Smooth muscle cell (in vitro differentiated cells): ENCODE data around the gene CLEC4A. TPM values are rescaled to one million over a fixed set of nuclear protein-coding genes. Genes with fewer than 3 reads are reported as not detected.
"Not testable (repeated sequence)": the region's sequence is repeated elsewhere in the genome, so short reads cannot be mapped to it uniquely, and the experiment has no call there.

Experiments used
- DNase-seq: peaks from one replicate; lab custom pipeline; 2025; ENCODE audit not compliant: unreplicated experiment; lab: John Stamatoyannopoulos, UW
- H2AFZ ChIP-seq: fragments of 200-600 bp; sonication (generic); 2 replicates; pipeline ENCODE4 v1.6.0; 2016; ENCODE audit warnings: antibody characterized with exemption, low read depth, mild to moderate bottlenecking
- H3F3A ChIP-seq: fragments of 200-600 bp; sonication (generic); 2 replicates; pipeline ENCODE4 v1.6.0; 2017; ENCODE audit warnings: antibody characterized with exemption, low read depth
- H3K27ac ChIP-seq: fragments of 200-600 bp; sonication (generic); 2 replicates; pipeline ENCODE4 v1.5.1; 2016; ENCODE audit warnings: low read depth, mild to moderate bottlenecking
- H3K27me3 ChIP-seq: fragments of 200-600 bp; sonication (generic); 2 replicates; pipeline ENCODE4 v1.6.1; 2016; ENCODE audit warnings: low read depth, mild to moderate bottlenecking
- H3K36me3 ChIP-seq: fragments of 200-600 bp; sonication (generic); 2 replicates; pipeline ENCODE4 v1.5.1; 2016; ENCODE audit warnings: low read depth
- H3K4me1 ChIP-seq: fragments of 200-600 bp; sonication (generic); 2 replicates; pipeline ENCODE4 v1.5.1; 2016; ENCODE audit warnings: low read depth
- H3K4me2 ChIP-seq: fragments of 200-600 bp; sonication (generic); 2 replicates; pipeline ENCODE4 v1.6.0; 2016; ENCODE audit warnings: mild to moderate bottlenecking
- H3K4me3 ChIP-seq: fragments of 200-600 bp; sonication (generic); 2 replicates; pipeline ENCODE4 v1.5.1; 2016; ENCODE audit warnings: mild to moderate bottlenecking
- H3K79me2 ChIP-seq: fragments of 200-600 bp; sonication (generic); 2 replicates; pipeline ENCODE4 v1.6.0; 2016; ENCODE audit warnings: low read depth, mild to moderate bottlenecking
- H3K9ac ChIP-seq: fragments of 200-600 bp; sonication (generic); 2 replicates; pipeline ENCODE4 v1.6.0; 2016; ENCODE audit warnings: low read depth
- H3K9me3 ChIP-seq: fragments of 200-600 bp; sonication (generic); replicated peaks from 2 replicates; pipeline ENCODE4 v1.5.1; 2016; ENCODE audit warnings: low read depth
- H4K20me1 ChIP-seq: fragments of 200-600 bp; sonication (generic); 2 replicates; pipeline ENCODE4 v1.6.0; 2016; ENCODE audit warnings: low read depth
- CTCF ChIP-seq: fragments of 200-600 bp; sonication (generic); IDR thresholded peaks from 2 replicates; pipeline ENCODE4 v1.5.1; 2017; ENCODE audit warnings: borderline replicate concordance, mild to moderate bottlenecking, antibody characterized with exemption; ENCODE audit not compliant: insufficient read depth, poor library complexity, severe bottlenecking
- WGBS: methylation state at CpG from one replicate; pipeline ENCODE4 v1.1.7; 2016; ENCODE audit warnings: low lambda C conversion rate; 5-methylcytosine and 5-hydroxymethylcytosine counted together
- polyA plus RNA-seq: library from polyadenylated mRNA; unstranded; fragments of >200 nt; fragmentation: Nextera tagmentation; extraction: Ambion mirVana; gene quantifications from 2 replicates; pipeline ENCODE4 v1.2.1, GENCODE V29; 2016
- total RNA-seq: library from RNA; depleted of rRNA; stranded (reverse); fragments of >200 nt; gene quantifications from 2 replicates; pipeline ENCODE4 v1.2.3, GENCODE V29; 2014

The CLEC4A gene
- total and polyA plus RNA-seq, 2 experiments from 2014 or later = 0.27 to 1.2 TPM

DNA sequence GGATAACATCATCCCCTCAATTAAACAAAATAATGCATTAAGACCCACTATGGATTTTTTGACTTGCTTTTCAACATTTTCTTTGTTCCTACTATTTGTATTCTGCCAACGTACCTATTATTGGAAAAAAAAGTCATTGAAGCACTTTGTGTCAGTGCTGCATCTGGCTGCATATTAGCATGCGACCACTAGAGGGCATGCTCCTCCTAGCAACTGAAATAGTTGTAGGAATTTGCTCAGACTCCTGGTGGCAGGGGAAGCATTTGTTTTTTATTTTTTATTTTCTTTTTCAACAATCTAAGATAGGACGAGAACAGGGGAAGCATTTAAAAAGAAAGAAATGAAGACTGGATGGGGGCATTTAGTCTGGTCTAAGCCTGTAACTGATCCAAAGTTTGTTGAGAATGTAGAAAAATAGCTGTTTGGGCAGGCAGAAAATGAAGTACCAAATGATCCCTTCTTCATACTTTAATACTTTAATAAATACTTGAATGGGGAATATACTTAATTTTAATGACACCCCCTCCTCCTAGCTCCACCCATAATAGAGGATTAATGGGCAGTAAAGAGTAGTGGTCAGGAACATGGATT lies 14.5 kb upstream of the CLEC4A start:
- Histone ChIP-seq H4K20me1 (no peaks in the 10 kb centered on the region), H3K36me3 (peaks cover 4% of the 10 kb centered on the region), H3K79me2 (no peaks in the 10 kb centered on the region), H2AFZ (peak overlapping the region; percentile 76), H3K4me1 (no peaks in the 10 kb centered on the region), H3K9ac (no peak overlapping the region), H3K4me2 (peak overlapping the region; percentile 34), H3K4me3 (no peak overlapping the region), H3K27me3 (no peaks in the 10 kb centered on the region), H3K27ac (no peak overlapping the region), H3K9me3 (peaks cover 4% of the 10 kb centered on the region), H3F3A (no peaks in the 10 kb centered on the region)
- TF ChIP-seq CTCF = peak; percentile 100
- DNase-seq = peak; percentile 16
- WGBS = 16% methylated on average over 3 of the region's 3 CpGs

- H3K4me2 ChIP-seq, H3K79me2 ChIP-seq, H3K9ac ChIP-seq, H3K27ac ChIP-seq, H3F3A ChIP-seq, H3K9me3 ChIP-seq, H3K36me3 ChIP-seq, H4K20me1 ChIP-seq, H2AFZ ChIP-seq, H3K4me3 ChIP-seq, H3K27me3 ChIP-seq, DNase-seq, H3K4me1 ChIP-seq: not testable (repeated sequence)
- 95% methylated on average over 4 of the region's 4 CpGs for WGBS
Measured at GRCh38 chr12:8113117-8113516, 10.3 kb upstream of the CLEC4A start.

- Histone ChIP-seq H3K27ac (no peak overlapping the region), H3K4me2 (no peak overlapping the region), H3K4me1 (no peaks in the 10 kb centered on the region), H3K9ac (no peak overlapping the region), H3K27me3 (no peaks in the 10 kb centered on the region), H3K9me3 (no peaks in the 10 kb centered on the region), H4K20me1 (no peaks in the 10 kb centered on the region), H2AFZ (no peak overlapping the region), H3F3A (no peaks in the 10 kb centered on the region), H3K79me2 (no peaks in the 10 kb centered on the region), H3K36me3 (no peaks in the 10 kb centered on the region), H3K4me3 (no peak overlapping the region)
- no peak for DNase-seq
- 86% methylated on average over 4 of the region's 4 CpGs for WGBS
- no peak for TF ChIP-seq CTCF
Measured at GRCh38 chr12:8120072-8120713, 3.2 kb upstream of the CLEC4A start.

- WGBS = 72% methylated on average over 4 of the region's 4 CpGs
- Histone ChIP-seq H3K9ac (no peak overlapping the region), H3K79me2 (no peaks in the 10 kb centered on the region), H3K4me1 (no peaks in the 10 kb centered on the region), H2AFZ (no peak overlapping the region), H3K27ac (no peak overlapping the region), H3F3A (no peaks in the 10 kb centered on the region), H4K20me1 (no peaks in the 10 kb centered on the region), H3K36me3 (no peaks in the 10 kb centered on the region), H3K27me3 (no peaks in the 10 kb centered on the region), H3K9me3 (no peaks in the 10 kb centered on the region), H3K4me3 (no peak overlapping the region), H3K4me2 (no peak overlapping the region)
- no peak for DNase-seq
- no peak for TF ChIP-seq CTCF
Measured at GRCh38 chr12:8127138-8127537, 3.7 kb downstream of the CLEC4A start.

GRCh38 chr12:8133636-8134397 lies 10.4 kb downstream of the CLEC4A start:
- DNase-seq, H3F3A ChIP-seq, H3K4me1 ChIP-seq, H3K27me3 ChIP-seq, H3K79me2 ChIP-seq, H3K9ac ChIP-seq, H3K4me2 ChIP-seq, H2AFZ ChIP-seq, H3K9me3 ChIP-seq, H3K36me3 ChIP-seq, H4K20me1 ChIP-seq, H3K4me3 ChIP-seq, H3K27ac ChIP-seq: not testable (repeated sequence)
- WGBS = 92% methylated on average over 16 of the region's 18 CpGs

- not testable (repeated sequence) for H3F3A ChIP-seq, H3K9me3 ChIP-seq, H4K20me1 ChIP-seq, H3K79me2 ChIP-seq, H3K4me2 ChIP-seq, H3K4me3 ChIP-seq, DNase-seq, H3K27me3 ChIP-seq, H3K9ac ChIP-seq, H3K36me3 ChIP-seq, H3K4me1 ChIP-seq, H3K27ac ChIP-seq, H2AFZ ChIP-seq
- 96% methylated on average over 22 of the region's 23 CpGs for WGBS
Measured at GRCh38 chr12:8134398-8134930, 11.0 kb downstream of the CLEC4A start.
